Upper lobe of right lung (tissue), 1 donor: ENCODE measurements around the gene RAB3B. TPM values are rescaled to one million over a fixed set of nuclear protein-coding genes. Genes with fewer than 3 reads are reported as not detected.

Experiments used
- ATAC-seq: fragments of 200-7000 bp; cut with Tn5 transposase; one replicate; pipeline ENCODE4 v1.9.1; 2020; ENCODE audit warnings: mild to moderate bottlenecking, moderate library complexity
- DNase-seq: peaks from one replicate; pipeline ENCODE4 v3.0.0-alpha.2; 2020
- H3K27ac ChIP-seq: fragments of 200-600 bp; one replicate; pipeline ENCODE4 v1.8.0; 2022
- H3K27me3 ChIP-seq: fragments of 200-600 bp; one replicate; pipeline ENCODE4 v1.8.0; 2022; ENCODE audit warnings: mild to moderate bottlenecking
- H3K36me3 ChIP-seq: fragments of 200-600 bp; one replicate; pipeline ENCODE4 v1.8.0; 2022
- H3K4me1 ChIP-seq: fragments of 200-600 bp; one replicate; pipeline ENCODE4 v1.8.0; 2022
- H3K4me3 ChIP-seq: fragments of 200-600 bp; one replicate; pipeline ENCODE4 v1.8.0; 2022; ENCODE audit warnings: mild to moderate bottlenecking
- H3K9me3 ChIP-seq: fragments of 200-600 bp; one replicate; pipeline ENCODE4 v1.8.0; 2022
- intact Hi-C: fragments of 100-400 bp; cut with DNase I; formaldehyde crosslinking; loops from one replicate; pipeline ENCODE4 v1.11.0; 2022
- total RNA-seq: library from RNA; stranded (reverse); fragmentation: NEBNext Ultra II Directional; extraction: Animal tissue kit (Norgen Biotek cat#: 25700); gene quantifications from one replicate; pipeline ENCODE4 v1.2.1, GENCODE V29; 2021
- TF ChIP-seq, protein P1 (sequence below): fragments of 200-600 bp; IDR thresholded peaks from one replicate; pipeline ENCODE4 v1.8.0; 2022; ENCODE audit warnings: antibody characterized with exemption
- donor health status: DM: no; HTN: yes; CAD: no; lungs with severe emphysema.

RAB3B gene
- total RNA-seq, 1 donor from 2014 or later, result not detected

DNA sequence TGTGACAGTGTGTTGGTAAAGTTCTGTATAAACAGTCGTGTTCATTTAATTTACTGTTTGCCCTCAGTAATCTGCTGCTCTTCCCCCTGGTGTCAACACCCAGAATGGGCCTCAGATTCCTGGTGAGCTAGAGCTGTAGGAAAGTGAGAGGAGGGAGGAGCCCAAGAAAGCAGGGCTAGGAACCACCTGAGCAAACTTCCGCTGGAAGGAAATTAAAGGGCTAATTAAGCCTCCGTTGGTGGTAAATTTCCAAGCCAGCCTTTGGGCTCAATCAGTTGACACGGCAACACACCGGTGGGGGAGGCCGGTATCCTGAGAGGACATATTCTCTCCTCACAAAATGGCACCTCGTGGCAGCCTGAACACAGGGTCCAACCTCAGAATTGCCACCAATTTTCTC, 32.9 kb downstream of the RAB3B start:
- TF ChIP-seq, protein P1, sequence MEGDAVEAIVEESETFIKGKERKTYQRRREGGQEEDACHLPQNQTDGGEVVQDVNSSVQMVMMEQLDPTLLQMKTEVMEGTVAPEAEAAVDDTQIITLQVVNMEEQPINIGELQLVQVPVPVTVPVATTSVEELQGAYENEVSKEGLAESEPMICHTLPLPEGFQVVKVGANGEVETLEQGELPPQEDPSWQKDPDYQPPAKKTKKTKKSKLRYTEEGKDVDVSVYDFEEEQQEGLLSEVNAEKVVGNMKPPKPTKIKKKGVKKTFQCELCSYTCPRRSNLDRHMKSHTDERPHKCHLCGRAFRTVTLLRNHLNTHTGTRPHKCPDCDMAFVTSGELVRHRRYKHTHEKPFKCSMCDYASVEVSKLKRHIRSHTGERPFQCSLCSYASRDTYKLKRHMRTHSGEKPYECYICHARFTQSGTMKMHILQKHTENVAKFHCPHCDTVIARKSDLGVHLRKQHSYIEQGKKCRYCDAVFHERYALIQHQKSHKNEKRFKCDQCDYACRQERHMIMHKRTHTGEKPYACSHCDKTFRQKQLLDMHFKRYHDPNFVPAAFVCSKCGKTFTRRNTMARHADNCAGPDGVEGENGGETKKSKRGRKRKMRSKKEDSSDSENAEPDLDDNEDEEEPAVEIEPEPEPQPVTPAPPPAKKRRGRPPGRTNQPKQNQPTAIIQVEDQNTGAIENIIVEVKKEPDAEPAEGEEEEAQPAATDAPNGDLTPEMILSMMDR, result no peak
- H3K27me3 ChIP-seq, result peaks cover 43% of the 10 kb centered on the region
- H3K4me1 ChIP-seq, result no peaks in the 10 kb centered on the region
- H3K36me3 ChIP-seq, result no peaks in the 10 kb centered on the region
- ATAC-seq, result no peak
- H3K9me3 ChIP-seq, result no peaks in the 10 kb centered on the region
- no peak for DNase-seq
- no peak overlapping the region for H3K4me3 ChIP-seq
- intact Hi-C loops, result no loop called here
- H3K27ac ChIP-seq, result no peak overlapping the region

DNA sequence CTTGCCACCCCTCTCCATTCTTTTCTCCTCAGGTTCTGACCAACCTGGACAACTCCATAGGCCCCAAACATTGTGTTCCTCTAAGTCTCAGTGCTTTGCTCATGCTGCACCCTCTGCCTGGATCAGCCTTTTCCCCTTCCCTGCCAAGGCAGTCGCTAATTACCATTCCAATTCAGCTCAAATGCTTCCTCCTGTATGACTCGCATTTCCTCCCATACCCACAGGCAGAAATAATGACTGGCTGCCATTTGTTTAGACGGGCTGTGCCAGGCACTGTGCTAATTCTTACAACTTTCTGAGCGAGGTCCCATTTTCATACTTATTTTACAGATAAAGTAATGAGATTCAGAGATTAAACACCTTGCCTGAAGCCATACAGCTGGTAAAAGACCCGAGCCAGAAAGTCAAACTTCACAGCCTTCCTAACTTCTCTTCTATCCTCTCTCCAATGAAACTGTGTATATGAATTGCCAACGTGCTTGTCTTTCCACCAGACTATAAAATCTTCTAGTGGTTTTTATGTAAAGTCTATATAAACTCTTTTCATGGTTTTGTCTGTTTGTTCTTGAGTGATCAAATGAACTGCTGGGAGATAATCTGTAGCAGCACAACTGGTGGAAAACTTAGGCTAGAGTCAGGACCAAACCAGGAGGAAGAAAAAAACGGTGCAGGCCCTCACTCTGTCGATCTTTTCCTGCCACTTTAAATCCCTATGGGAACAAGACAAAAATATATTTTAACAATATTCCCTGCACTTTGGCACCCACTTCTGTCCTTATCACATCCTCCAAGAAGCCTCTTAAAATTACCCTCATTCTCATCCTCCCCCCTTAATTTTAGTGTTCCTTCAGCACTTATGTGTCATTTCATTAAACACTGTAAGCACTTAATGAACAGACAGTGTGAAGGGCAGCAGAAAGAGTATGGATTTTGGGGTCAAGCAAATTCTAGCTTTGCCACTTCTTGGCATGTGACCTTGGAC, 33.7 kb downstream of the RAB3B start:
- H3K4me3 ChIP-seq, result no peak overlapping the region
- no peak for DNase-seq
- no peaks in the 10 kb centered on the region for H3K4me1 ChIP-seq
- H3K36me3 ChIP-seq, result no peaks in the 10 kb centered on the region
- TF ChIP-seq, protein P1, result no peak
- ATAC-seq, result peak; percentile 17
- no peaks in the 10 kb centered on the region for H3K9me3 ChIP-seq
- peaks cover 48% of the 10 kb centered on the region for H3K27me3 ChIP-seq
- no peak overlapping the region for H3K27ac ChIP-seq
- intact Hi-C loops, result no loop called here

DNA sequence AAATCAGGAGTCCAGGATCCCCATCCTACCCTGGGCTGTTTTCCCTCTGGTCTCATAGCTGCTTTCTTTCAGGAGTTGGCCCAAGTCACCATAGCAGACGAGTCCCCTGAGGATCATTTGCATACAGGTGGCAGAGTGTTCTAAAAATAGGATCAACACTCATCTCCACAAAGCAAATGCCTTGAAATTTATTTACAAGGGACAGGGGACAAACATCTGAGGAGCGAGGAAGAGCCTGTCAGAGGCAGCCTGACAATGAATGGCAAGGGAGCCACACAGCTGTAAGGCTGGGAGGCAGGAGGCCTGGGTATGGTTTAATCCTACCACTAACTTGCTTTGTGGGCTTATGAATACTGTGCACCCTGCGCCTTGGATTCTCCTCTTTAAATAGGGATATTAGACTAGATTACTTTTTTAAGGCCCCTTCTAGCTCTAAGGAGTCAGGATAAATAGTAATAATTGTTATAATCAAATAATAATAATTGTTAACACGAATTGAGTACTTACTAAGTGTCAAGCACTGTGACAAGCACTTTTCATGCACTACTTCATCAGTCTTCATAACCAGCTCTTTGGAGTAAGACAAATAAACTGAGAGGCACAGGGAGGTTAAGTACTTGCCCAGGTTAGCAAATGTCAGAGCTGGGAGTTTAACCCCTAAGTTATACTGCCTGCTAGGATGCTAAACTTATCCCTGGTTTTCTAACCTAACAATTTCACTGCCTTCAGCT, 34.5 kb downstream of the RAB3B start:
- peaks cover 46% of the 10 kb centered on the region for H3K27me3 ChIP-seq
- ATAC-seq, result peak; percentile 70
- H3K36me3 ChIP-seq, result no peaks in the 10 kb centered on the region
- no peak for DNase-seq
- H3K4me1 ChIP-seq, result no peaks in the 10 kb centered on the region
- H3K4me3 ChIP-seq, result no peak overlapping the region
- TF ChIP-seq, protein P1, result no peak
- no peaks in the 10 kb centered on the region for H3K9me3 ChIP-seq
- intact Hi-C loops, result no loop called here
- no peak overlapping the region for H3K27ac ChIP-seq

DNA sequence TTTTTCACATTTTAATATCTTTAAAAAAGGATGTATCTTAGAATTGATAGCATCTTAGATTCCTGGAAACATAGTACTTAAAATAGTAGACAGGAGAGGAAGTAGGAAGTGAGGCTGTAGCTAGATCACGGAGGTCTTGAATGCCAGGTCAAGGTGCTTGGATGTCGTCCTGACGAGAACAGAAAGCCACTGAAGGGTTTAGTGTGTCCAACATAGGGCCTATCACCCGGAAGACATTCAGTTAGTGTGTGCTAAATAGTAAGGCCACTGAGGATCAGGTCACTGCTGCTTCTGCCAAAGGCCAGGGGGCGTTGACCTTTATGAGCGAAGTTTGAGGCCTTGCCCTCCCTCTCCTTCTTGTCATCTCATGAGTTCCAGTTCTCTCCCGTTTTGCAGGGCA, 35.7 kb downstream of the RAB3B start:
- H3K9me3 ChIP-seq, result no peaks in the 10 kb centered on the region
- H3K27me3 ChIP-seq, result peaks cover 39% of the 10 kb centered on the region
- DNase-seq, result no peak
- H3K36me3 ChIP-seq, result no peaks in the 10 kb centered on the region
- no peak for ATAC-seq
- no peak overlapping the region for H3K27ac ChIP-seq
- TF ChIP-seq, protein P1, result no peak
- H3K4me3 ChIP-seq, result no peak overlapping the region
- no peaks in the 10 kb centered on the region for H3K4me1 ChIP-seq
- intact Hi-C loops, result no loop called here

DNA sequence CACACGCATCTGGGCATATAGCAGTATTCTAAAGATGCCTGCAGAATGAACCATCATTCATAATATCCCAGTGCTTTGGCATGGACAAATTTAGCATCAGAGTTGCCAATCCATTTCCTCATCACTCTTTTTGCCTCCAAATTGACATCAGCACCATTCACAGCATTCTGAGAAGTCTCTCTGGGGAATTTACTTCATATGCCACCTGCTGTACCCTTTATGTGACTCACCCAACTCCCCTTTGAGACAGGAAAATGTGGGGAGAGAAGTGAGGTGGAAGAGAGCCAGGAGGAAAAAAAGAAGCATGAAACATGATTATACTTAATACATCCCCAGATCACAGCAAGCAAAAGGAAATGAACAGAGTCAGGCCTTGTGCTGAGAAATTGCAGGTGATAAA, 37.4 kb downstream of the RAB3B start:
- no peak for ATAC-seq
- no peaks in the 10 kb centered on the region for H3K9me3 ChIP-seq
- H3K36me3 ChIP-seq, result no peaks in the 10 kb centered on the region
- peaks cover 31% of the 10 kb centered on the region for H3K27me3 ChIP-seq
- intact Hi-C loops, result no loop called here
- no peak overlapping the region for H3K4me3 ChIP-seq
- no peak overlapping the region for H3K27ac ChIP-seq
- no peaks in the 10 kb centered on the region for H3K4me1 ChIP-seq
- TF ChIP-seq, protein P1, result no peak
- DNase-seq, result no peak
